Measurements from ENCODE around the gene ALS2. TPM values are rescaled to one million over a fixed set of nuclear protein-coding genes. Genes with fewer than 3 reads are reported as not detected.

ALS2 gene
- total RNA-seq, 1 experiment from 2014 or later, result 38.3 TPM

DNA sequence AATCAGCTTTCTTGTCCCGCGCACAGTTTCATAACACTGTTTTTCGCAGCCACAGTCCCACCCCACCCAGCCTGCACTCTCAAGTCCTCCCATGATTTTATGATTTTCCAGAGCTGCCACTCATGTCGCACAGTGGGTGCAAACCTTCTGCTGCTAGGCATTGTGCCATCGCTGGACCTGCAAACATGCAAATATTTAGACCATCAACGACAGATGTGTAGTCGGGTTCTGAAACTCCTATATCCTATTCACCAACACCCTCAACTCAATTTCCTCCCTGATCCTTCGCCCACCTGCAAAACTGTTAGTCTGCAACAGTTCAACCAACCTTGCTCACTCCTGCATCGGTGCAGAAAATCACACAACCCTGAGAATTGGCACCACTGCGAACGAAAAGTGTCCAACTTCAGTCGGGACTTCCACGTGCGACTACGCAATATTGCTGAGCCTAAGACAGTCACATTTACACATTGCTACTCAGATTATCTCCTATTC, 871 bp upstream of the ALS2 start:
- H3K9me3 ChIP-seq, result no peaks in the 10 kb centered on the region
- peak in 1 of 2 experiments; percentile 33 for DNase-seq
- intact Hi-C loops (cut with micrococcal nuclease; ENCODE audit: unreplicated experiment), result loop anchor here (1.0 kb wide), 1 partner anchor 27 kb away; no protein-coding TSS in a partner anchor
- TF ChIP-seq CTCF (IDR thresholded peaks at IDR 0.05; ENCODE audit: insufficient read depth in 1 of 2, low read depth in 1 of 2, low read length in 1 of 2, severe bottlenecking in 1 of 2, unreplicated experiment in 1 of 2), result no peak
- Mint-ChIP-seq H3K9me3 (ENCODE audit: unreplicated experiment) (no peaks in the 10 kb centered on the region), H3K36me3 (ENCODE audit: insufficient read depth, unreplicated experiment) (peaks cover 8% of the 10 kb centered on the region), H3K27me3 (ENCODE audit: insufficient read depth, unreplicated experiment) (no peaks in the 10 kb centered on the region), H3K4me1 (ENCODE audit: low read depth, unreplicated experiment) (peaks cover 11% of the 10 kb centered on the region), H3K27ac (ENCODE audit: unreplicated experiment) (peak overlapping the region; percentile 85), H3K4me3 (ENCODE audit: unreplicated experiment) (peak overlapping the region; percentile 85)
- H3K27me3 ChIP-seq (replicated peaks; ENCODE audit: control insufficient read depth, insufficient read depth, low read length), result no peaks in the 10 kb centered on the region
- no peaks in the 10 kb centered on the region for H3K36me3 ChIP-seq (ENCODE audit: control insufficient read depth, insufficient read depth, low read length)
- peaks cover 18% of the 10 kb centered on the region for H3K4me1 ChIP-seq
- BruUV-seq (replicated peaks), result no TSS peak
- ChIA-PET CTCF (no interaction called here), POLR2A (interaction anchor here (0.9 to 1.5 kb wide), 3 partner anchors 71 to 549 kb away, joined by 3 to 12 read pairs (median 3); partner anchors contain the start of genes STRADB and TRAK2)
- peak overlapping the region; percentile 97 for H3K4me3 ChIP-seq (ENCODE audit: low read depth, low read length)

GRCh38 chr2:201779901-201780673, 646 bp downstream of the ALS2 start:
- Mint-ChIP-seq H3K4me3 (ENCODE audit: unreplicated experiment) (peak overlapping the region; percentile 85), H3K9me3 (ENCODE audit: unreplicated experiment) (no peaks in the 10 kb centered on the region), H3K27ac (ENCODE audit: unreplicated experiment) (peak overlapping the region; percentile 85), H3K27me3 (ENCODE audit: insufficient read depth, unreplicated experiment) (no peaks in the 10 kb centered on the region), H3K36me3 (ENCODE audit: insufficient read depth, unreplicated experiment) (peaks cover 8% of the 10 kb centered on the region), H3K4me1 (ENCODE audit: low read depth, unreplicated experiment) (peaks cover 19% of the 10 kb centered on the region)
- DNase-seq, result no peak
- CTCF ChIA-PET, result interaction anchor here (0.9 kb wide), 1 partner anchor 78 kb away, joined by 3 read pairs; no protein-coding TSS in a partner anchor
- H3K4me3 ChIP-seq (ENCODE audit: low read depth, low read length), result peak overlapping the region; percentile 97
- POLR2A ChIA-PET, result interaction anchor here (0.5 to 1.5 kb wide), 4 partner anchors 22 to 485 kb away, joined by 3 to 12 read pairs (median 3); partner anchors contain the start of genes STRADB and TRAK2
- BruUV-seq (replicated peaks), result TSS peak; percentile 56
- no peaks in the 10 kb centered on the region for H3K27me3 ChIP-seq (replicated peaks; ENCODE audit: control insufficient read depth, insufficient read depth, low read length)
- H3K4me1 ChIP-seq, result peaks cover 29% of the 10 kb centered on the region
- H3K9me3 ChIP-seq, result no peaks in the 10 kb centered on the region
- intact Hi-C loops (cut with micrococcal nuclease; ENCODE audit: unreplicated experiment), result no loop called here
- TF ChIP-seq CTCF (IDR thresholded peaks at IDR 0.05; ENCODE audit: insufficient read depth in 1 of 2, low read depth in 1 of 2, low read length in 1 of 2, severe bottlenecking in 1 of 2, unreplicated experiment in 1 of 2), result no peak
- H3K36me3 ChIP-seq (ENCODE audit: control insufficient read depth, insufficient read depth, low read length), result no peaks in the 10 kb centered on the region

- Histone ChIP-seq H3K4me3 (ENCODE audit: low read depth, low read length) (no peak overlapping the region), H3K27me3 (replicated peaks; ENCODE audit: control insufficient read depth, insufficient read depth, low read length) (no peaks in the 10 kb centered on the region), H3K36me3 (ENCODE audit: control insufficient read depth, insufficient read depth, low read length) (no peaks in the 10 kb centered on the region), H3K4me1 (peaks cover 29% of the 10 kb centered on the region), H3K9me3 (no peaks in the 10 kb centered on the region)
- Mint-ChIP-seq H3K27ac (ENCODE audit: unreplicated experiment) (no peak overlapping the region), H3K36me3 (ENCODE audit: insufficient read depth, unreplicated experiment) (peaks cover 12% of the 10 kb centered on the region), H3K4me3 (ENCODE audit: unreplicated experiment) (peak overlapping the region; percentile 10), H3K4me1 (ENCODE audit: low read depth, unreplicated experiment) (peaks cover 19% of the 10 kb centered on the region), H3K27me3 (ENCODE audit: insufficient read depth, unreplicated experiment) (no peaks in the 10 kb centered on the region), H3K9me3 (ENCODE audit: unreplicated experiment) (no peaks in the 10 kb centered on the region)
- POLR2A ChIA-PET, result interaction anchor here (0.6 kb wide), 1 partner anchor 134 kb away, joined by 4 read pairs; no protein-coding TSS in a partner anchor
- TF ChIP-seq CTCF (IDR thresholded peaks at IDR 0.05; ENCODE audit: insufficient read depth in 1 of 2, low read depth in 1 of 2, low read length in 1 of 2, severe bottlenecking in 1 of 2, unreplicated experiment in 1 of 2), result no peak
- no TSS peak for BruUV-seq (replicated peaks)
- intact Hi-C loops (cut with micrococcal nuclease; ENCODE audit: unreplicated experiment), result no loop called here
- DNase-seq, result no peak
- CTCF ChIA-PET, result no interaction called here
These were observed 2.9 kb downstream of the ALS2 start for GRCh38 chr2:201777869-201778268.
